NK-92 treated with Interleukin-12 subunit alpha and Interleukin-12 subunit beta, amount 100 ng/mL, for 24 hours (cell line): ENCODE results near the gene UBAC2.
"Not testable (repeated sequence)": the region's sequence is repeated elsewhere in the genome, so short reads cannot be mapped to it uniquely, and the experiment has no call there.

ENCODE experiments used
- DNase-seq: peaks from one replicate; lab custom pipeline; 2025; lab: John Stamatoyannopoulos, UW

UBAC2 gene

GRCh38 chr13:99249178-99249577, 48.5 kb downstream of the UBAC2 start:
- DNase-seq = not testable (repeated sequence)

GRCh38 chr13:99249606-99250005, 49.0 kb downstream of the UBAC2 start:
- DNase-seq = not testable (repeated sequence)

- DNase-seq = no peak
Observed at GRCh38 chr13:99250982-99251825, 50.5 kb downstream of the UBAC2 start.

- no peak for DNase-seq
Observed at GRCh38 chr13:99251921-99252320, 51.3 kb downstream of the UBAC2 start.

GRCh38 chr13:99254830-99255229, 54.2 kb downstream of the UBAC2 start:
- no peak for DNase-seq

- no peak for DNase-seq
Observed at GRCh38 chr13:99255271-99255670, 54.6 kb downstream of the UBAC2 start.

- DNase-seq = no peak
Observed at GRCh38 chr13:99256283-99256682, 55.6 kb downstream of the UBAC2 start.

GRCh38 chr13:99256709-99257108, 56.1 kb downstream of the UBAC2 start:
- DNase-seq = no peak

GRCh38 chr13:99257291-99257690, 56.6 kb downstream of the UBAC2 start:
- no peak for DNase-seq

- no peak for DNase-seq
Observed at GRCh38 chr13:99258210-99258860, 57.7 kb downstream of the UBAC2 start, which contains the start of gene GPR18. Gene GPR18, minus strand, starts transcription at chr13:99258379. Its CDS starts 2,507 bp downstream, at chr13:99255872.

- no peak for DNase-seq
Observed at GRCh38 chr13:99258946-99259345, 58.3 kb downstream of the UBAC2 start.

GRCh38 chr13:99260216-99260615, 59.6 kb downstream of the UBAC2 start:
- no peak for DNase-seq

GRCh38 chr13:99261059-99261458, 60.4 kb downstream of the UBAC2 start:
- no peak for DNase-seq

- no peak for DNase-seq
Observed at GRCh38 chr13:99263126-99263785, 62.6 kb downstream of the UBAC2 start.

GRCh38 chr13:99264051-99264450, 63.4 kb downstream of the UBAC2 start:
- no peak for DNase-seq

GRCh38 chr13:99265162-99265800, 64.6 kb downstream of the UBAC2 start:
- DNase-seq = no peak

GRCh38 chr13:99265821-99266426, 65.3 kb downstream of the UBAC2 start:
- no peak for DNase-seq

GRCh38 chr13:99266827-99267226, 66.2 kb downstream of the UBAC2 start:
- DNase-seq = no peak

- no peak for DNase-seq
Observed at GRCh38 chr13:99267927-99268326, 67.3 kb downstream of the UBAC2 start.

GRCh38 chr13:99268822-99269221, 68.2 kb downstream of the UBAC2 start:
- DNase-seq = no peak

GRCh38 chr13:99269627-99270241, 69.1 kb downstream of the UBAC2 start:
- no peak for DNase-seq
